NCI-H2081 treated with DMSO at 0.1 percent for 48 hours (cell line): Measurements from ENCODE around the gene BAIAP3.

ENCODE experiments used
- DNase-seq: peaks from one replicate; lab custom pipeline; 2025; lab: John Stamatoyannopoulos, UW

BAIAP3 gene

GRCh38 chr16:1334739-1335138, 1.3 kb downstream of the BAIAP3 start:
- DNase-seq: no peak

- DNase-seq: no peak
Observed at GRCh38 chr16:1335211-1335971, 1.9 kb downstream of the BAIAP3 start.

DNA sequence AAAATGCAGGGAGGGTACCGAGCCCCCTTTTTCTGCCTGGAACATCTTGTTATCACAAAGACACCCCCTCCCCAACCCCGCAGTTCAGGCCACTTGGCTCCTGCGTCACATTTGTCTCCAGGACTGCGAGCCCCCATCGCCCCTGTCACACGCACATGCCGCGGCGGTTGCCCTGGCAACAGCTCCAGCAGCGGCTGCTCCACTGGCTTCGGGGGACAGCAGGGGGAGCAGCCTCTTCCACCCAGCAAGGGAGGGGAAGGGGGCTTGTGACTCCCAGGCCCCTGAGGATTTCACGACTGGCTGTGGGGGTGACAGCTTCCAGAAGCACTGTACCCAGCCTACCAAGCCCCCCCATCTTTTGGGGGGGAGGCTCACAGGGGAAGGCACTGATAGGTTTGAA, 2.6 kb downstream of the BAIAP3 start:
- no peak for DNase-seq

- DNase-seq: no peak
Observed at GRCh38 chr16:1336619-1337018, 3.2 kb downstream of the BAIAP3 start.

- DNase-seq: no peak
Observed at GRCh38 chr16:1337486-1337885, 4.0 kb downstream of the BAIAP3 start.

- no peak for DNase-seq
Observed at GRCh38 chr16:1338119-1338730, 4.8 kb downstream of the BAIAP3 start.

GRCh38 chr16:1338855-1339675, 5.6 kb downstream of the BAIAP3 start:
- DNase-seq: no peak

GRCh38 chr16:1340730-1341494, 7.5 kb downstream of the BAIAP3 start:
- no peak for DNase-seq

DNA sequence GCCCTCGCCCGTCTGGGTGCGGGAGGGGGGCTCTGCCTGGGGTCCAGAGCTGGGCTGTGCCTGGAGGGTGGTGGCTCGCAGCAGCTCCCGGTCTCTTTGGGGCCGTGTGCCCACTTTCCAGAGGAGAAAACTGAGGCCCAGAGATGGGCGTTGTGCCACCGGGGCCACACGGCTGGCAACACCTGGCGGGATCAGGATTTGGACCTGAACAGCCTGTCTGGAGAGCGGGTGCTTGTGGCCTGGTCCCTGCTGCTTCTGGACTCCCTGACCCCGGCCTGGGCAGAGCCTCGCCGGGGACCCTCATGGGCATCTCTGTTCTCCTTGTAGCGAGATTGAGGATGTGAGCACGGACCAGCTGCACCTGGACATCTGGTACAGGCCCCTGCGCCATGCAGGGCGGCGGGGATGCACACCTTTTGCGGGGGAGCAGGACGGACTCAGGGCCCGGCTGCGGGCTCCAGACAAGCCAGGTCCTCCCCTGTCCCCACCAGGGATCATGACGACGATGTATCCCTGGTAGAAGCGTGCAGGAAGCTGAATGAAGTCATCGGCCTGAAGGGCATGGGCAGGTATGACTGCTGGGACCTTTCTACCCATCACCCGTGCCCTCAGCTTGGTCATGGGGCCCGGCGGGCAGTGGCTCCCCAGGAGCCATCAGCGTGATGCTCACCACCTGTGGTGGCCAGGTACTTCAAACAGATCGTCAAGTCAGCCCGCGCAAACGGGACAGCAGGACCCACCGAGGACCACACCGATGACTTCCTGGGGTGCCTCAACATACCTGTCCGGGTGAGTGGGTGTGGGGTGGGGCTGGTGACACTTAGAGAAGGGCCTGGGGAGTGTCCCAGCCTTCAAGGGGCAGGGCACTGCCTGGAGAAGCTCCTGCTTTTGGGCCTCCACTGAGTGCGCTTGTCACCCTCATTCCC, 8.3 kb downstream of the BAIAP3 start:
- DNase-seq: no peak

DNA sequence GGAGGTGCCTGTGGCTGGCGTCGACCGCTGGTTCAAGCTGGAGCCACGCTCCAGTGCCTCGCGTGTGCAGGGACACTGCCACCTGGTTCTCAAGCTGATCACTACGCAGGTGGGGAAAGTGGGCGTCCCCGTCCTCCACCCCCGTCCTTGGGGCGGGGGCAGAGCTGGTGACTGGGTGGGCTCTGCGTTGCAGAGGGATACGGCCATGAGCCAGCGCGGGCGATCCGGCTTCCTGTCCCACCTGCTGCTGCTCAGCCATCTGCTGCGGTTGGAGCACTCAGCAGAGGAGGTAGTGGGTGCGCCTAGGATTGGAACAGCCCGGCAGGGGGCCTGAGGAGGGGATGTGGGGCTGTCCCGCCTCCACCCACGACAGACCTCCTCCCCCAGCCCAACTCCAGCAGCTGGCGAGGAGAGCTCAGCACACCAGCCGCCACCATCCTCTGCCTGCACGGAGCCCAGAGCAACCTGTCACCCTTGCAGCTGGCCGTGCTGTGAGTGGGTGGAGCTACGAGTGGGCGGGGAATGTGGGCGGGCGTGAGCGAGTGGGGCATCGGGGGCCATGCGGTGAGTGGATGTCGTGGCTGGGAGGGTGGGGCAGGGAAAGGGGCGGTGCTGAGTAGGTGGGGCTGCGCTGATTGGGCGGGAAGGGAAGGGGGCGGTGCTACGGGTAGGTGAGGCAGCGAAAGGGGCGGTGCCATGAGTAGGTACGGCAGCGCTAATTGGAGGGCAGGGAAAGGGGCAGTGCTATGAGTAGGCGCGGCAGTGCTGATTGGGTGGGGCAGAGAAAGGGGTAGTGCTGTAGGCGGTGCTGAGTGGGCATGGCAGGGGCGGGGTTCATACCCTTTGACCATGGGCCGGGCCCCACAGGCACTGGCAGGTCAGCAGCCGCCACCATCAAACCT, 9.3 kb downstream of the BAIAP3 start:
- DNase-seq: peak; percentile 64

DNA sequence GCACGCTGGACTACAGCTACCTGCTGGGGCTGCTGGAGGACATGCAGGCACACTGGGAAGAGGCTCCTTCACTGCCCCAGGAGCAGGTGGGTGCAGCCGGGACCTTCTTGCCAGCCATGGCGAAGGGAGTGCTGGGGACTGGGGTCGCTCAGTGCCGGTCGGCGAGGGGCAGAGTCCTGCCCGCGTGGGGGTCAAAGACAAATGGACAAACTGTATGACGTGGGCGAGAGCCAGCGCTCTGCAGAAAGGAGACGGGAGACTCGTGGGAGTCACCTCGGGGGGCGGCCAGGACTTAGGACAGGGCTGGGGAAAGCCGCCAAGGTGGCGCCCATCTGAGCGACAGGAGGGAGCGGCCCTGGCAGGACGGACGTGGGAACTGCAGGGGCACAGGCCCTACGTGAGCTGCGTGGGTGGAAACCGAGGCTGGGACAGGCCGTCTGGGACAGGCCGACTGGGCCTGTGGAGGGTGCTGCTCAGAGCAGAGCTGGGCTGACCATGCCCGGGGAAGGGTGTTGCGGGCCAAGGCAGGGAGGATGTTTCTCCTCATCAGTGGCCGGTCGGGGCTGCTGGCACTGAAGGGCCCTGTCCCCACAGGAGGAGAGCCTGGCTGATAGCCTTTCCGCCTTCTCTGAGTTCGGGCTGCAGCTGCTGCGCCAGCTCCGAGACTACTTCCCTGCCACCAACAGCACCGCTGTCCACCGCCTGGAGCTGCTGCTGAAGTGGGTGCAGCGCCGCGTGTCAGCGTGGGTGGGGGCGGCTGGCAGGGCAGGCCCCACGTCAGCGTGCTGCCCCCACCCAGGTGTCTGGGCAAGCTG, 10.2 kb downstream of the BAIAP3 start:
- no peak for DNase-seq

GRCh38 chr16:1344499-1344898, 11.1 kb downstream of the BAIAP3 start:
- no peak for DNase-seq

DNA sequence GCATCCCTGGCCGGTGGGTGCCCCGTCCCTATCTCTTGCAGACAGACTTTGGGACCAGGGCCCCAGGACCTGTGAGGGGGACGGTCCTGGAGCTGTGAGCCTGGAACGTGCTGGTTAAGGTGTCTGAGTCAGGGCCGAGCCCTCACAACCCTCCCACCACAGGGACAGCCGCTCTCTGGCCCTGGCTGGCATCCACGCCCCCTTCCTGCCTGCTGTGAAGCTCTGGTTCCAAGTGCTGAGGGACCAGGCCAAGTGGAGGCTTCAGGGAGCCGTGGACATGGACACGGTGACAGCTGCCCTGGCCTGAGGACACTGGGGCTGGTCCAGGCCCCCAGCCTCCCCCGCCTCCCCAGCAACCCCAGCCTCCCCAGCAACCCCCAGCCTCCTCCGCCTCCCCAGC, 11.6 kb downstream of the BAIAP3 start:
- DNase-seq: no peak

DNA sequence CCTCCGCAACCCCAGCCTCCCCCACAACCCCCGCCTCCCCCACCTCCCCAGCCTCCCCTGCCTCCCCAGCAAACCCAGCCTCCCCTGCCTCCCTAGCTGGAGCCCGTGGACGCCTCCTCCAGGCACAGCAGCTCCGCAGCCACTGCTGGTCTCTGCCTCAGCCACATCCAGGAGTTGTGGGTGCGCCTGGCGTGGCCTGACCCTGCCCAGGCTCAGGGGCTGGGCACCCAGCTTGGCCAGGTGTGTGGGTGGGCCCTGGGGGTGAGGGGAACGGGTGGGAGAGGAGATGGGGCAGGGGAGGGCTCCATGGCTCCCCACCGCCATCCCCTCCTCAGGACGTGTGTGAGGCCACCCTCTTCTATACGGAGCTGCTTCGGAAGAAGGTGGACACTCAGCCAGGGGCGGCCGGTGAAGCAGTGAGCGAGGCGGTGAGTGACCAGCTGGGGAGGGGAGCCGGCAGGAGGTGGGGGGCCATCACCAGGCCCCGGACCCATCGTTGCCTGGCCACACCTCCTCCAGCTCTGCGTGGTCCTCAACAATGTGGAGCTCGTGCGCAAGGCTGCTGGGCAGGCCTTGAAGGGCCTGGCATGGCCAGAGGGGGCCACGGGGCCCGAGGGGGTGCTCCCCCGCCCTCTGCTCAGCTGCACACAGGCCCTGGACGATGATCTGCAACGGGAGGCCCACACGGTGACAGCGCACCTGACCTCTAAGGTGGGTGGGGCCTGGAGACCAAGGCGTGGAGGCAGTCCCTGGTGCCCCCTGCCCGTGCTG, 12.4 kb downstream of the BAIAP3 start:
- DNase-seq: no peak

DNA sequence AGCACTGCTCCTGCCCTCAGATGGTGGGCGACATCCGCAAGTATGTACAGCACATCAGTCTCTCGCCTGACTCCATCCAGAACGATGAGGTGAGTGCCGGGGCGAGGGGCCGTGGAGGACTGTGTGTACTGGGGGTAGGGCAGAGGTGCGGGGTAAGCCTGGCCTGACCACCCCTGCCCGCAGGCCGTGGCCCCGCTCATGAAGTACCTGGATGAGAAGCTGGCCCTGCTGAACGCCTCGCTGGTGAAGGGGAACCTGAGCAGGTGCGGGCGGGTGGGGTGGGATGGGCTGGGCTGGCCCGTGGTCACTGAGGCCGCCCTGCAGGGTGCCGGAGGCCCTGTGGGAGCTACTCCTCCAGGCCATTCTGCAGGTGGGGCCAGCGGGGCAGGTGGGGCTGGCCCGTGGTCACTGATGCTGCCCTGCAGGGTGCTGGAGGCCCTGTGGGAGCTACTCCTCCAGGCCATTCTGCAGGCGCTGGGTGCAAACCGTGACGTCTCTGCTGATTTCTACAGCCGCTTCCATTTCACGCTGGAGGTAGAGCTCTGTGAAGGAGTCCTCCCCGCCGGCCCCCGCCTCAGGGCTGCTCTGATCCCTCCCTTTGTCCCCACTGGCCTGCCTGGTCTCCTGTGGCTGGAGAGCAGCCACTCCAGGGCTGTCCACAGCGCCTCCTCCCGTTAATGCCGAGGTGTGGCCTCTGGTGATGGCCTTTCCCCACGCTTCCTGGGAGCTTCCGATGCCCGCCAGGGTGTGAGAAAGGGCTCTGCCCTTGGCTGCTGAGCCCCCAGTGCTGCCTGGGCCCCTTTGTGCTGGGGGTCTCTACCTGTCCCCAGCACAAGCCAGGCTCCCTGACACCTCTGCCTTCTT, 13.2 kb downstream of the BAIAP3 start:
- no peak for DNase-seq

DNA sequence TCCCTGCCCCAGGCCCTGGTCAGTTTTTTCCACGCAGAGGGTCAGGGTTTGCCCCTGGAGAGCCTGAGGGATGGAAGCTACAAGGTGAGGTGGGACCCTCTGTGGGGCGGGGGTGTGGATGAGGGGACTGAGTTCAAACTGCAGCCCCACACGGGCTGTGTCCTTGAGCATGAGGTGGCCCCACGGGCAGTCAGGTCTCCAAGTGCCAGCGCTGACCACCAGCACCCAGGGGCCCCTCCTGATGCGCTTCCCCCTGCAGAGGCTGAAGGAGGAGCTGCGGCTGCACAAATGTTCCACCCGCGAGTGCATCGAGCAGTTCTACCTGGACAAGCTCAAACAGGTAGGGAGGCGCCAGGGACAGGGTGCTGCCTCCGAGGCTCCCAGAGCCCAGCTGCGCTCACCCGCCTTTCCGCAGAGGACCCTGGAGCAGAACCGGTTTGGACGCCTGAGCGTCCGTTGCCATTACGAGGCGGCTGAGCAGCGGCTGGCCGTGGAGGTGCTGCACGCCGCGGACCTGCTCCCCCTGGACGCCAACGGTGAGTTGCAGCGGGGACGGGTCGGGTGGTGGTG, 13.9 kb downstream of the BAIAP3 start:
- no peak for DNase-seq

DNA sequence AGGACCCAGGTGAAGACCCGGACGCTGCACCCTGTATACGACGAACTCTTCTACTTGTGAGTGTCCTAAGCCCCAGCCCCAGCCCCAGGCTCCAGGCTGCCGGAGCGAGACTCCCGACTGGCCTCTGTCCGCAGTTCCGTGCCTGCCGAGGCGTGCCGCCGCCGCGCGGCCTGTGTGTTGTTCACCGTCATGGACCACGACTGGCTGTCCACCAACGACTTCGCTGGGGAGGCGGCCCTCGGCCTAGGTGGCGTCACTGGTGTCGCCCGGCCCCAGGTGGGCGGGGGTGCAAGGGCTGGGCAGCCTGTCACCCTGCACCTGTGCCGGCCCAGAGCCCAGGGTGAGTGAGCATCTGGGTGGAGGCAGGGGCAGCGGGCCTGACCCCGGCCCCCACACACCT, 14.5 kb downstream of the BAIAP3 start:
- no peak for DNase-seq
